Measurements from ENCODE around the gene CCL19. TPM values are rescaled to one million over a fixed set of nuclear protein-coding genes. Genes with fewer than 3 reads are reported as not detected.

CCL19 gene
- total RNA-seq, 1 donor from 2014 or later: not detected

- DNase-seq (ENCODE audit: extremely low spot score, unreplicated experiment): peak; percentile 87
- peak overlapping the region; percentile 50 for H3K27ac Mint-ChIP-seq
Observed at GRCh38 chr9:34701769-34702736, 11.0 kb upstream of the CCL19 start.

GRCh38 chr9:34701023-34701768 is 10.1 kb upstream of the CCL19 start:
- H3K36me3 Mint-ChIP-seq: no peaks in the 10 kb centered on the region
- TF ChIP-seq CTCF (conservative IDR thresholded peaks at IDR 0.05): peak; percentile 97
- H3K27ac Mint-ChIP-seq: no peak overlapping the region
- peak; percentile 86 for DNase-seq (ENCODE audit: extremely low spot score, unreplicated experiment)
- H3K4me1 Mint-ChIP-seq (ENCODE audit: unreplicated experiment): peaks cover 5% of the 10 kb centered on the region
- H3K27me3 Mint-ChIP-seq: peaks cover 38% of the 10 kb centered on the region
- H3K4me3 Mint-ChIP-seq: peak overlapping the region; percentile 86
- no peaks in the 10 kb centered on the region for H3K9me3 Mint-ChIP-seq

More at GRCh38 chr9:34701769-34702736, 11.0 kb upstream of the CCL19 start:
- no peaks in the 10 kb centered on the region for H3K36me3 Mint-ChIP-seq
- H3K9me3 Mint-ChIP-seq: no peaks in the 10 kb centered on the region
- H3K4me1 Mint-ChIP-seq (ENCODE audit: unreplicated experiment): peaks cover 5% of the 10 kb centered on the region
- TF ChIP-seq CTCF (conservative IDR thresholded peaks at IDR 0.05): peak; percentile 99
- peaks cover 38% of the 10 kb centered on the region for H3K27me3 Mint-ChIP-seq
- peak overlapping the region; percentile 86 for H3K4me3 Mint-ChIP-seq

- Mint-ChIP-seq H3K27me3 (peaks cover 22% of the 10 kb centered on the region), H3K36me3 (peaks cover 4% of the 10 kb centered on the region), H3K4me3 (no peak overlapping the region), H3K9me3 (no peaks in the 10 kb centered on the region), H3K4me1 (ENCODE audit: unreplicated experiment) (no peaks in the 10 kb centered on the region), H3K27ac (no peak overlapping the region)
- no peak for DNase-seq (ENCODE audit: extremely low spot score, unreplicated experiment)
- no peak for TF ChIP-seq CTCF (conservative IDR thresholded peaks at IDR 0.05)
Observed at GRCh38 chr9:34694811-34695210, 3.7 kb upstream of the CCL19 start.

- Mint-ChIP-seq H3K9me3 (no peaks in the 10 kb centered on the region), H3K27ac (no peak overlapping the region), H3K4me3 (no peak overlapping the region), H3K4me1 (ENCODE audit: unreplicated experiment) (no peaks in the 10 kb centered on the region), H3K27me3 (peaks cover 11% of the 10 kb centered on the region), H3K36me3 (peaks cover 4% of the 10 kb centered on the region)
- no peak for DNase-seq (ENCODE audit: extremely low spot score, unreplicated experiment)
- TF ChIP-seq CTCF (conservative IDR thresholded peaks at IDR 0.05): no peak
Observed at GRCh38 chr9:34693560-34693959, 2.5 kb upstream of the CCL19 start.

GRCh38 chr9:34691936-34692315 is 850 bp upstream of the CCL19 start:
- Mint-ChIP-seq H3K9me3 (no peaks in the 10 kb centered on the region), H3K27me3 (no peaks in the 10 kb centered on the region), H3K27ac (no peak overlapping the region), H3K36me3 (peaks cover 4% of the 10 kb centered on the region), H3K4me1 (ENCODE audit: unreplicated experiment) (peaks cover 6% of the 10 kb centered on the region), H3K4me3 (no peak overlapping the region)
- TF ChIP-seq CTCF (conservative IDR thresholded peaks at IDR 0.05): no peak
- no peak for DNase-seq (ENCODE audit: extremely low spot score, unreplicated experiment)

All from type B pancreatic cell (in vitro differentiated cells).